Esophagus squamous epithelium (tissue), 4 donors: Measurements from ENCODE around the gene APMAP.
"Not testable (repeated sequence)": the region's sequence is repeated elsewhere in the genome, so short reads cannot be mapped to it uniquely, and the experiment has no call there.

Experiments
- POLR2A ChIP-seq, 4 donors: fragments of 450-650 bp; IDR thresholded peaks; one replicate each; pipeline ENCODE4 v1.6.1; 2017; ENCODE audit warnings: antibody characterized with exemption in 4 of 4, mild to moderate bottlenecking in 4 of 4, moderate library complexity in 3 of 4
- TF ChIP-seq, protein P1 (sequence below), 6 experiments: fragments of 450-650 bp in 4 of 6; fragments of 200-600 bp in 2 of 6; sonication (generic) in 2 of 6; IDR thresholded peaks; one replicate each; pipeline ENCODE4 v1.5.1; 2016 to 2019; ENCODE audit warnings: antibody characterized with exemption in 6 of 6, mild to moderate bottlenecking in 4 of 6, moderate library complexity in 4 of 6

DNA sequence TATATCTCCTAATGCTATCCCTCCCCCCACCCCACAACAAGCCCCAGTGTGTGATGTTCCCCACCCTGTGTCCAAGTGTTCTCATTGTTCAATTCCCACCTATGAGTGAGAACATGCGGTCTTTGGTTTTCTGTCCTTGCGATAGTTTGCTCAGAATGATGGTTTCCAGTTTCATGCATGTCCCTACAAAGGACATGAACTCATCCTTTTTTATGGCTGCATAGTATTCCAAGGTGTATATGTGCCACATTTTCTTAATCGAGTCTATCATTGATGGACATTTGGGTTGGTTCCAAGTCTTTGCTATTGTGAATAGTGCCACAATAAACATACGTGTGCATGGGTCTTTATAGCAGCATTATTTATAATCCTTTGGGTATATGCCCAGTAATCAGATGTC is 8.8 kb upstream of the APMAP start:
- TF ChIP-seq POLR2A (IDR thresholded peaks at IDR 0.05), result not testable (repeated sequence)
- TF ChIP-seq, protein P1, sequence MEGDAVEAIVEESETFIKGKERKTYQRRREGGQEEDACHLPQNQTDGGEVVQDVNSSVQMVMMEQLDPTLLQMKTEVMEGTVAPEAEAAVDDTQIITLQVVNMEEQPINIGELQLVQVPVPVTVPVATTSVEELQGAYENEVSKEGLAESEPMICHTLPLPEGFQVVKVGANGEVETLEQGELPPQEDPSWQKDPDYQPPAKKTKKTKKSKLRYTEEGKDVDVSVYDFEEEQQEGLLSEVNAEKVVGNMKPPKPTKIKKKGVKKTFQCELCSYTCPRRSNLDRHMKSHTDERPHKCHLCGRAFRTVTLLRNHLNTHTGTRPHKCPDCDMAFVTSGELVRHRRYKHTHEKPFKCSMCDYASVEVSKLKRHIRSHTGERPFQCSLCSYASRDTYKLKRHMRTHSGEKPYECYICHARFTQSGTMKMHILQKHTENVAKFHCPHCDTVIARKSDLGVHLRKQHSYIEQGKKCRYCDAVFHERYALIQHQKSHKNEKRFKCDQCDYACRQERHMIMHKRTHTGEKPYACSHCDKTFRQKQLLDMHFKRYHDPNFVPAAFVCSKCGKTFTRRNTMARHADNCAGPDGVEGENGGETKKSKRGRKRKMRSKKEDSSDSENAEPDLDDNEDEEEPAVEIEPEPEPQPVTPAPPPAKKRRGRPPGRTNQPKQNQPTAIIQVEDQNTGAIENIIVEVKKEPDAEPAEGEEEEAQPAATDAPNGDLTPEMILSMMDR (IDR thresholded peaks at IDR 0.05), result not testable (repeated sequence)
